Tibial nerve (tissue), 4 donors: Measurements from ENCODE around the gene BTBD2. TPM values are rescaled to one million over a fixed set of nuclear protein-coding genes. Genes with fewer than 3 reads are reported as not detected.

Experiments used
- DNase-seq, 2 donors: peaks; one replicate each; pipeline ENCODE4 v3.0.0-alpha.2; 2019; ENCODE audit warnings: low spot score in 2 of 2
- H3K27ac ChIP-seq, 4 donors: fragments of 200-600 bp; sonication (generic) in 3 of 4; one replicate each; pipeline ENCODE4 v1.5.1; 2017 to 2019; ENCODE audit warnings: mild to moderate bottlenecking in 1 of 4
- H3K27me3 ChIP-seq, 2 donors: fragments of 200-600 bp; sonication (generic) in 1 of 2; one replicate each; pipeline versions ENCODE4 v1.5.1 to v1.6.0; 2017 to 2019
- H3K36me3 ChIP-seq, 3 donors: fragments of 200-600 bp; sonication (generic); one replicate each; pipeline ENCODE4 v1.5.1; 2018 to 2019
- H3K4me1 ChIP-seq, 4 donors: fragments of 200-600 bp; sonication (generic) in 3 of 4; one replicate each; pipeline ENCODE4 v1.5.1; 2017 to 2019
- H3K4me3 ChIP-seq, 4 donors: fragments of 200-600 bp; sonication (generic) in 3 of 4; one replicate each; pipeline ENCODE4 v1.5.1; 2017 to 2019; ENCODE audit warnings: mild to moderate bottlenecking in 1 of 4, moderate library complexity in 1 of 4
- H3K9me3 ChIP-seq, 4 donors: fragments of 200-600 bp; sonication (generic) in 3 of 4; one replicate each; pipeline ENCODE4 v1.5.1; 2017 to 2019
- CTCF ChIP-seq, 5 experiments: fragments of 200-600 bp in 3 of 5; fragments of 450-650 bp in 2 of 5; sonication (generic) in 3 of 5; IDR thresholded peaks; one replicate each; pipeline ENCODE4 v1.5.1; 2016 to 2019; ENCODE audit warnings: antibody characterized with exemption in 5 of 5, mild to moderate bottlenecking in 3 of 5, moderate library complexity in 2 of 5
- EP300 ChIP-seq, 2 donors: sonication (generic); formaldehyde crosslinking; IDR thresholded peaks; one replicate each; pipeline ENCODE4 v1.6.1; 2017; ENCODE audit warnings: antibody characterized with exemption in 2 of 2, mild to moderate bottlenecking in 1 of 2
- POLR2A ChIP-seq, 2 donors: fragments of 450-650 bp; IDR thresholded peaks; one replicate each; pipeline ENCODE4 v1.6.1; 2017; ENCODE audit warnings: antibody characterized with exemption in 2 of 2, mild to moderate bottlenecking in 2 of 2, moderate library complexity in 2 of 2
- WGBS, 2 donors: methylation state at CpG; one replicate each; pipeline ENCODE4 v1.1.5; 2018; 5-methylcytosine and 5-hydroxymethylcytosine counted together
- total RNA-seq, 4 donors: library from RNA; depleted of rRNA; stranded (reverse); fragments of >200 nt; gene quantifications; one replicate each; pipeline ENCODE4 v1.1.0, GENCODE V29; 2016

The BTBD2 gene
- total RNA-seq, 4 donors from 2014 or later: 54.0 to 94.5 (median 73.5) TPM

- Histone ChIP-seq H3K27ac (peak within 1 kb of the TSS; percentile 99 to 100 (median 99)), H3K4me1 (peaks cover 9 to 74% (median 62%) of the 10 kb centered on the region in 4 donors), H3K4me3 (peak within 1 kb of the TSS; percentile 94 to 100 (median 98)), H3K9me3 (no peaks in the 10 kb centered on the region), H3K36me3 (peaks cover 0 to 12% (median 4%) of the 10 kb centered on the region in 3 donors), H3K27me3 (no peaks in the 10 kb centered on the region)
- peak; percentile 100 for TF ChIP-seq POLR2A (IDR thresholded peaks at IDR 0.05)
- peak; percentile 94 to 98 for TF ChIP-seq EP300 (IDR thresholded peaks at IDR 0.05)
- peak; percentile 56 to 82 (median 79) for TF ChIP-seq CTCF (IDR thresholded peaks at IDR 0.05)
- peak; percentile 89 to 94 for DNase-seq
- 3 to 19% methylated on average over 6 to 36 of the region's 93 CpGs for WGBS, 2 donors
These were observed 35.7 kb upstream of the BTBD2 start, which contains the start of gene MKNK2 for GRCh38 chr19:2050991-2051772. Gene MKNK2 (minus strand): TSS chr19:2051244. CDS start chr19:2050851, 393 bp downstream.

- Histone ChIP-seq H3K4me1 (peaks cover 2 to 74% (median 61%) of the 10 kb centered on the region in 4 donors), H3K4me3 (peak overlapping the region; percentile 94 to 100 (median 98)), H3K27ac (peak overlapping the region; percentile 99), H3K27me3 (no peaks in the 10 kb centered on the region), H3K36me3 (peaks cover 0 to 20% (median 9%) of the 10 kb centered on the region in 3 donors), H3K9me3 (no peaks in the 10 kb centered on the region)
- WGBS, 2 donors: 0% methylated on average over 4 to 29 of the region's 49 CpGs
- TF ChIP-seq POLR2A (IDR thresholded peaks at IDR 0.05) (no peak), CTCF (IDR thresholded peaks at IDR 0.05) (no peak), EP300 (IDR thresholded peaks at IDR 0.05) (no peak)
- DNase-seq: no peak
These were observed 35.0 kb upstream of the BTBD2 start for GRCh38 chr19:2050349-2050990.

- H3K27ac ChIP-seq: peak overlapping the region; percentile 99
- DNase-seq: peak; percentile 80 to 81
- peaks cover 0 to 26% (median 9%) of the 10 kb centered on the region in 3 donors for H3K36me3 ChIP-seq
- H3K4me1 ChIP-seq: peaks cover 0 to 74% (median 61%) of the 10 kb centered on the region in 4 donors
- no peaks in the 10 kb centered on the region for H3K9me3 ChIP-seq
- H3K4me3 ChIP-seq: peak overlapping the region; percentile 94 to 100 (median 98)
- 0% methylated on average over 16 of the region's 16 CpGs for WGBS, 2 donors
- TF ChIP-seq POLR2A (IDR thresholded peaks at IDR 0.05): peak in 1 of 2 donors; percentile 79
- peak in 1 of 5 experiments; percentile 15 for TF ChIP-seq CTCF (IDR thresholded peaks at IDR 0.05)
- peak; percentile 76 to 89 for TF ChIP-seq EP300 (IDR thresholded peaks at IDR 0.05)
- H3K27me3 ChIP-seq: no peaks in the 10 kb centered on the region
These were observed 34.3 kb upstream of the BTBD2 start for GRCh38 chr19:2049741-2050348.

- 9 to 16% methylated on average over 7 of the region's 27 CpGs for WGBS, 2 donors
- DNase-seq: no peak
- H3K27me3 ChIP-seq: no peaks in the 10 kb centered on the region
- peaks cover 0 to 74% (median 64%) of the 10 kb centered on the region in 4 donors for H3K4me1 ChIP-seq
- H3K27ac ChIP-seq: peak overlapping the region; percentile 99
- peaks cover 0 to 33% (median 9%) of the 10 kb centered on the region in 3 donors for H3K36me3 ChIP-seq
- TF ChIP-seq EP300 (IDR thresholded peaks at IDR 0.05): peak; percentile 41 to 76
- TF ChIP-seq POLR2A (IDR thresholded peaks at IDR 0.05): no peak
- TF ChIP-seq CTCF (IDR thresholded peaks at IDR 0.05): no peak
- H3K9me3 ChIP-seq: no peaks in the 10 kb centered on the region
- H3K4me3 ChIP-seq: peak overlapping the region; percentile 94 to 100 (median 98)
These were observed 33.6 kb upstream of the BTBD2 start for GRCh38 chr19:2048959-2049740.
